IMR-90 (cell line): ENCODE results near the gene NHSL2. TPM values are rescaled to one million over a fixed set of nuclear protein-coding genes. Genes with fewer than 3 reads are reported as not detected.

Source experiments
- ATAC-seq: fragments of 200-7000 bp; cut with Tn5 transposase; 2 replicates; pipeline ENCODE4 v1.9.1; 2020; ENCODE audit warnings: low read depth, mild to moderate bottlenecking, moderate library complexity
- BruUV-seq: library from RNA; stranded (reverse); fragments of 400-500 nt; replicated peaks from 2 replicates; lab custom pipeline; 2021; lab: Mats Ljungman, UMichigan
- CTCF ChIA-PET: fragments of 300-600 bp; formaldehyde crosslinking; extraction: SDS; loops from one replicate; lab custom pipeline; 2021; ENCODE audit warnings: antibody characterized with exemption; lab: Yijun Ruan, JAX
- POLR2A ChIA-PET: fragments of 300-600 bp; sonication (Branson Sonifier 250); formaldehyde crosslinking; loops from one replicate; lab custom pipeline; 2022; ENCODE audit warnings: antibody characterized with exemption; ENCODE audit not compliant: unreplicated experiment; lab: Charles Lee
- DNase-seq: peaks from one replicate; pipeline ENCODE4 v3.0.0; 2013
- H2AFZ ChIP-seq: replicated peaks from 2 replicates; pipeline ENCODE3; 2013; ENCODE audit warnings: low read length, mild to moderate bottlenecking; ENCODE audit not compliant: poor library complexity
- H2AK5ac ChIP-seq: 2 replicates; pipeline ENCODE4 v1.6.1; 2013; ENCODE audit warnings: low read depth, low read length, inconsistent platforms
- H2AK9ac ChIP-seq: replicated peaks from 2 replicates; pipeline ENCODE3; 2013; ENCODE audit warnings: mild to moderate bottlenecking, low read depth, low read length, moderate library complexity; ENCODE audit not compliant: poor library complexity
- H2BK120ac ChIP-seq: 2 replicates; pipeline ENCODE4 v1.6.1; 2013; ENCODE audit warnings: low read depth, low read length, inconsistent platforms
- H2BK15ac ChIP-seq: 3 replicates; pipeline ENCODE4 v1.6.1; 2013; ENCODE audit warnings: low read depth, low read length, inconsistent platforms
- H2BK20ac ChIP-seq: 2 replicates; pipeline ENCODE4 v1.6.1; 2013; ENCODE audit warnings: low read depth, mild to moderate bottlenecking, inconsistent platforms, low read length, moderate library complexity
- H2BK5ac ChIP-seq: 2 replicates; pipeline ENCODE4 v1.6.1; 2013; ENCODE audit warnings: mild to moderate bottlenecking, low read depth, low read length, inconsistent platforms; ENCODE audit not compliant: poor library complexity, severe bottlenecking
- H3K14ac ChIP-seq: replicated peaks from 2 replicates; pipeline ENCODE4 v1.6.1; 2013; ENCODE audit warnings: low read depth, low read length, inconsistent platforms
- H3K18ac ChIP-seq: 2 replicates; pipeline ENCODE4 v1.6.1; 2013; ENCODE audit warnings: low read depth, low read length, control low read depth
- H3K23ac ChIP-seq: 2 replicates; pipeline ENCODE4 v1.6.1; 2013; ENCODE audit warnings: low read depth, low read length, inconsistent platforms
- H3K27ac ChIP-seq: 2 replicates; pipeline ENCODE4 v1.5.1; 2013; ENCODE audit warnings: mild to moderate bottlenecking, control low read depth, low read length; ENCODE audit not compliant: insufficient read depth
- H3K27me3 ChIP-seq: 2 replicates; pipeline ENCODE4 v1.6.1; 2013; ENCODE audit warnings: low read length; ENCODE audit not compliant: control insufficient read depth, insufficient read depth
- H3K36me3 ChIP-seq: 2 replicates; pipeline ENCODE4 v1.6.1; 2013; ENCODE audit warnings: low read length, mixed read lengths; ENCODE audit not compliant: control insufficient read depth, insufficient read depth
- H3K4ac ChIP-seq: 2 replicates; pipeline ENCODE4 v1.6.1; 2013; ENCODE audit warnings: low read depth, low read length, inconsistent platforms
- H3K4me1 ChIP-seq: 2 replicates; pipeline ENCODE4 v1.6.1; 2013; ENCODE audit warnings: low read length, mixed read lengths; ENCODE audit not compliant: control insufficient read depth, insufficient read depth
- H3K4me2 ChIP-seq: 2 replicates; pipeline ENCODE4 v1.6.1; 2013; ENCODE audit warnings: low read depth, mild to moderate bottlenecking, control low read depth, low read length, moderate library complexity
- H3K4me3 ChIP-seq: 2 replicates; pipeline ENCODE4 v1.5.1; 2013; ENCODE audit warnings: low read depth, mild to moderate bottlenecking, control low read depth, low read length, moderate library complexity; ENCODE audit not compliant: insufficient read depth
- H3K56ac ChIP-seq: 2 replicates; pipeline ENCODE4 v1.6.1; 2013; ENCODE audit warnings: low read length, inconsistent platforms; ENCODE audit not compliant: insufficient read depth; ENCODE audit errors: extremely low read depth
- H3K79me1 ChIP-seq, 2 experiments: 2 replicates each; pipeline ENCODE4 v1.6.1; 2013; ENCODE audit warnings: low read length in 2 of 2, inconsistent platforms in 1 of 2, low read depth in 1 of 2
- H3K9ac ChIP-seq: 2 replicates; pipeline ENCODE4 v1.6.1; 2013; ENCODE audit warnings: low read depth, low read length, control low read depth
- H3K9me1 ChIP-seq: 2 replicates; pipeline ENCODE4 v1.6.1; 2013; ENCODE audit warnings: low read length, inconsistent platforms; ENCODE audit not compliant: insufficient read depth
- H3K9me3 ChIP-seq: 2 replicates; pipeline ENCODE4 v1.6.1; 2013; ENCODE audit warnings: low read length; ENCODE audit not compliant: control insufficient read depth, insufficient read depth
- H4K20me1 ChIP-seq: 2 replicates; pipeline ENCODE4 v1.6.1; 2013; ENCODE audit warnings: low read length, inconsistent platforms; ENCODE audit not compliant: insufficient read depth
- H4K5ac ChIP-seq: 2 replicates; pipeline ENCODE4 v1.6.1; 2013; ENCODE audit warnings: mild to moderate bottlenecking, low read depth, low read length, control low read depth
- H4K8ac ChIP-seq, 2 experiments: 2 replicates each; pipeline ENCODE4 v1.6.1; 2013; ENCODE audit warnings: low read depth in 2 of 2, low read length in 2 of 2, control low read depth in 1 of 2, inconsistent platforms in 1 of 2
- H4K91ac ChIP-seq: 2 replicates; pipeline ENCODE4 v1.6.1; 2013; ENCODE audit warnings: low read depth, low read length, inconsistent platforms; ENCODE audit not compliant: insufficient read depth
- BHLHE40 ChIP-seq: fragments of 150-350 bp; IDR thresholded peaks from 2 replicates; pipeline ENCODE4 v1.6.1; 2016; ENCODE audit warnings: mild to moderate bottlenecking, low read depth, low read length
- CHD1 ChIP-seq: IDR thresholded peaks from 2 replicates; pipeline ENCODE4 v1.6.1; 2012; ENCODE audit warnings: low read depth, low read length, improper control_type of control experiment
- ELK1 ChIP-seq: fragments of 150-350 bp; IDR thresholded peaks from 2 replicates; pipeline ENCODE4 v1.6.1; 2016; ENCODE audit warnings: low read depth, mild to moderate bottlenecking, low read length, moderate library complexity, borderline replicate concordance
- MAFK ChIP-seq: IDR thresholded peaks from 2 replicates; pipeline ENCODE4 v1.6.1; 2012; ENCODE audit warnings: low read depth, low read length, improper control_type of control experiment
- MAZ ChIP-seq: IDR thresholded peaks from 2 replicates; pipeline ENCODE4 v1.6.1; 2012; ENCODE audit warnings: low read depth, mild to moderate bottlenecking, low read length, improper control_type of control experiment, moderate library complexity, borderline replicate concordance
- MXI1 ChIP-seq: IDR thresholded peaks from 2 replicates; pipeline ENCODE4 v1.6.1; 2012; ENCODE audit warnings: low read depth, mild to moderate bottlenecking, low read length, moderate library complexity, borderline replicate concordance
- NFE2L2 ChIP-seq: fragments of 150-350 bp; IDR thresholded peaks from 2 replicates; pipeline ENCODE4 v1.6.1; 2016; ENCODE audit warnings: low read depth, mild to moderate bottlenecking, low read length
- RAD21 ChIP-seq: IDR thresholded peaks from 2 replicates; pipeline ENCODE4 v1.6.1; 2012; ENCODE audit warnings: low read length, improper control_type of control experiment
- RFX5 ChIP-seq: IDR thresholded peaks from 2 replicates; pipeline ENCODE4 v1.8.0; 2012; ENCODE audit warnings: low read depth, mild to moderate bottlenecking, low read length, moderate library complexity
- SMC3 ChIP-seq: fragments of 150-350 bp; IDR thresholded peaks from 2 replicates; pipeline ENCODE4 v1.6.1; 2016; ENCODE audit warnings: low read depth, mild to moderate bottlenecking, antibody characterized with exemption, low read length, moderate library complexity
- WGBS, 2 experiments: methylation state at CpG; one replicate each; pipeline versions ENCODE4 v1.1.5 to v1.1.7; 2013; ENCODE audit warnings: missing lambda C conversion rate in 2 of 2; ENCODE audit not compliant: insufficient read length in 1 of 2; ENCODE audit errors: extremely low coverage in 2 of 2; 5-methylcytosine and 5-hydroxymethylcytosine counted together
- dilution Hi-C: fragments of 300-500 bp; cut with HindIII; formaldehyde crosslinking; loops from one replicate; pipeline ENCODE4 v1.14.3; 2018; ENCODE audit warnings: low sequenced_read_pairs; ENCODE audit not compliant: unreplicated experiment
- in situ Hi-C: fragments of 300-500 bp; cut with MboI; formaldehyde crosslinking; loops from 3 replicates; pipeline ENCODE4 v1.14.3; 2019; ENCODE audit warnings: low sequenced_read_pairs, inconsistent platforms, mixed read lengths
- intact Hi-C: fragments of 100-400 bp; cut with micrococcal nuclease; formaldehyde crosslinking; loops from 2 replicates; pipeline ENCODE4 v1.10.0; 2022
- polyA plus RNA-seq, 3 experiments: library from polyadenylated mRNA; depleted of rRNA; stranded (reverse); fragments of >200 nt; gene quantifications; 2 replicates each; pipeline ENCODE4 v1.2.3, GENCODE V29; 2012; ENCODE audit warnings: low replicate concordance in 1 of 3
- total RNA-seq: library from RNA; depleted of rRNA; stranded (reverse); fragments of >200 nt; gene quantifications from 2 replicates; pipeline ENCODE4 v1.2.3, GENCODE V29; 2012
- TF ChIP-seq, protein P1 (sequence below): conservative IDR thresholded peaks from 2 replicates; pipeline ENCODE4 v1.5.1; 2012; ENCODE audit warnings: mild to moderate bottlenecking, low read depth, low read length, improper control_type of control experiment

NHSL2 gene
- total and polyA plus RNA-seq, 2 of the 4 experiments (the other 2 are of a cell fraction): 0.72 to 0.75 TPM

- H3K79me1 ChIP-seq: no peaks in the 10 kb centered on the region
- no peak overlapping the region for H2AK5ac ChIP-seq
- H3K23ac ChIP-seq: no peak overlapping the region
- TF ChIP-seq ELK1 (no peak), SMC3 (no peak), NFE2L2 (no peak), CHD1 (no peak), RAD21 (no peak), BHLHE40 (no peak), MXI1 (no peak), RFX5 (no peak), MAZ (no peak), MAFK (no peak)
- TF ChIP-seq, protein P1, sequence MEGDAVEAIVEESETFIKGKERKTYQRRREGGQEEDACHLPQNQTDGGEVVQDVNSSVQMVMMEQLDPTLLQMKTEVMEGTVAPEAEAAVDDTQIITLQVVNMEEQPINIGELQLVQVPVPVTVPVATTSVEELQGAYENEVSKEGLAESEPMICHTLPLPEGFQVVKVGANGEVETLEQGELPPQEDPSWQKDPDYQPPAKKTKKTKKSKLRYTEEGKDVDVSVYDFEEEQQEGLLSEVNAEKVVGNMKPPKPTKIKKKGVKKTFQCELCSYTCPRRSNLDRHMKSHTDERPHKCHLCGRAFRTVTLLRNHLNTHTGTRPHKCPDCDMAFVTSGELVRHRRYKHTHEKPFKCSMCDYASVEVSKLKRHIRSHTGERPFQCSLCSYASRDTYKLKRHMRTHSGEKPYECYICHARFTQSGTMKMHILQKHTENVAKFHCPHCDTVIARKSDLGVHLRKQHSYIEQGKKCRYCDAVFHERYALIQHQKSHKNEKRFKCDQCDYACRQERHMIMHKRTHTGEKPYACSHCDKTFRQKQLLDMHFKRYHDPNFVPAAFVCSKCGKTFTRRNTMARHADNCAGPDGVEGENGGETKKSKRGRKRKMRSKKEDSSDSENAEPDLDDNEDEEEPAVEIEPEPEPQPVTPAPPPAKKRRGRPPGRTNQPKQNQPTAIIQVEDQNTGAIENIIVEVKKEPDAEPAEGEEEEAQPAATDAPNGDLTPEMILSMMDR: no peak
- H3K27ac ChIP-seq: no peak overlapping the region
- no peak overlapping the region for H4K8ac ChIP-seq
- no peak overlapping the region for H4K91ac ChIP-seq
- no peak overlapping the region for H3K9ac ChIP-seq
- intact Hi-C loops (no loop called here), dilution Hi-C loops (no loop called here), in situ Hi-C loops (no loop called here)
- H3K56ac ChIP-seq: no peak overlapping the region
- ChIA-PET CTCF (no interaction called here), POLR2A (no interaction called here)
- H2BK120ac ChIP-seq: no peak overlapping the region
- no peak overlapping the region for H3K4me2 ChIP-seq
- H3K18ac ChIP-seq: no peak overlapping the region
- no peak overlapping the region for H3K4me3 ChIP-seq
- H4K20me1 ChIP-seq: no peaks in the 10 kb centered on the region
- no peak overlapping the region for H4K5ac ChIP-seq
- H2AK9ac ChIP-seq: no peak overlapping the region
- DNase-seq (no peak), ATAC-seq (no peak; the same call in 1 of the 2 replicates)
- H3K27me3 ChIP-seq: peaks cover 47% of the 10 kb centered on the region
- H2BK20ac ChIP-seq: no peak overlapping the region
- H3K9me3 ChIP-seq: no peaks in the 10 kb centered on the region
- H3K4ac ChIP-seq: no peak overlapping the region
- H2BK15ac ChIP-seq: no peak overlapping the region
- no peak overlapping the region for H2AFZ ChIP-seq
- no peak overlapping the region for H2BK5ac ChIP-seq
- H3K9me1 ChIP-seq: no peaks in the 10 kb centered on the region
- no CpG with 5 or more reads among the region's 6 CpGs for WGBS, 2 experiments
- H3K36me3 ChIP-seq: no peaks in the 10 kb centered on the region
- no peaks in the 10 kb centered on the region for H3K4me1 ChIP-seq
- H3K14ac ChIP-seq: no peak overlapping the region
- no TSS peak for BruUV-seq
These were observed 86.2 kb downstream of the NHSL2 start for GRCh38 chrX:71996826-71997225.
